ENCODE data around the gene IQCN. TPM values are rescaled to one million over a fixed set of nuclear protein-coding genes. Genes with fewer than 3 reads are reported as not detected.

IQCN gene
- total RNA-seq, 1 experiment from 2014 or later = 0.61 TPM

DNA sequence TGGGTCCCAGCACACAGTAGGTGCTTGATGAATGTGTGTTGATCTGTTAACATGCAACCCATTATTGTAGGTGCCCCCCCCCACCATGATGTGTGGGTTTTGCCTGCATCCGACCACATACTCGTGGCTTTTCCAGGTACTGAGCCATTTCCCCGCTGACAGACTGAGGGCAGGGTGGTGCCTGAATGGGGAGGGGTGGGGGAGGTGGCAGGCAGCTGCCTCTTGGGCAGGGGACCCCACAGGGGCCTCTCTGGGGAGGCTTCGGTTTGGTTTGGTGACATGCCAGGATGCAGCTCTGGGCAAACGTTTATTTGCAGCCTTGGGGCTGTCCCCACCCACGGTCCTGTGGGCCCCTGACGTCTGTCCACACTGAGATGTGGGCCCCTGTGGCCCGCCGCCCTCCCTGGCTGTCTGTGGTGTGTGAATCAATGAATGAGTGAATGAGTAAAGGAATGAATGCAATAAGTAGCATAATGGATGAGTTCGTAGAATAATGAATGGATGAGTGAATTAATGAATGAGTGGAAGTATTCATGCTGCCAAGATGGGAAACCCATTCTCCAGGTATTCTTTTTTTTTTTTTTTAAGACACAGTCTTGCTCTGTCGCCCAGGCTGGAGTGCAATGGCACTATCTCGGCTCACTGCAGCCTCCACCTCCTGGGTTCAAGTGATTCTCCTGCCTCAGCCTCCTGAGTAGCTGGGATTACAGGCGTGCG is 16.2 kb upstream of the IQCN start:
- no peak for DNase-seq (ENCODE audit: low spot score)
- ChIA-PET POLR2A (no interaction called here), CTCF (interaction anchor here (1.0 kb wide), 1 partner anchor 98 kb away, joined by 3 read pairs; no protein-coding TSS in a partner anchor)
- peaks cover 57% of the 10 kb centered on the region for H3K4me1 Mint-ChIP-seq
- peak overlapping the region; percentile 83 for H3K4me3 Mint-ChIP-seq
- H3K27ac Mint-ChIP-seq = peak overlapping the region; percentile 90
- TF ChIP-seq, protein P1, sequence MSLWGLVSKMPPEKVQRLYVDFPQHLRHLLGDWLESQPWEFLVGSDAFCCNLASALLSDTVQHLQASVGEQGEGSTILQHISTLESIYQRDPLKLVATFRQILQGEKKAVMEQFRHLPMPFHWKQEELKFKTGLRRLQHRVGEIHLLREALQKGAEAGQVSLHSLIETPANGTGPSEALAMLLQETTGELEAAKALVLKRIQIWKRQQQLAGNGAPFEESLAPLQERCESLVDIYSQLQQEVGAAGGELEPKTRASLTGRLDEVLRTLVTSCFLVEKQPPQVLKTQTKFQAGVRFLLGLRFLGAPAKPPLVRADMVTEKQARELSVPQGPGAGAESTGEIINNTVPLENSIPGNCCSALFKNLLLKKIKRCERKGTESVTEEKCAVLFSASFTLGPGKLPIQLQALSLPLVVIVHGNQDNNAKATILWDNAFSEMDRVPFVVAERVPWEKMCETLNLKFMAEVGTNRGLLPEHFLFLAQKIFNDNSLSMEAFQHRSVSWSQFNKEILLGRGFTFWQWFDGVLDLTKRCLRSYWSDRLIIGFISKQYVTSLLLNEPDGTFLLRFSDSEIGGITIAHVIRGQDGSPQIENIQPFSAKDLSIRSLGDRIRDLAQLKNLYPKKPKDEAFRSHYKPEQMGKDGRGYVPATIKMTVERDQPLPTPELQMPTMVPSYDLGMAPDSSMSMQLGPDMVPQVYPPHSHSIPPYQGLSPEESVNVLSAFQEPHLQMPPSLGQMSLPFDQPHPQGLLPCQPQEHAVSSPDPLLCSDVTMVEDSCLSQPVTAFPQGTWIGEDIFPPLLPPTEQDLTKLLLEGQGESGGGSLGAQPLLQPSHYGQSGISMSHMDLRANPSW (CRISPR knock-in tag; conservative IDR thresholded peaks at IDR 0.05; ENCODE audit: low read depth) = no peak
- TF ChIP-seq, protein P2, sequence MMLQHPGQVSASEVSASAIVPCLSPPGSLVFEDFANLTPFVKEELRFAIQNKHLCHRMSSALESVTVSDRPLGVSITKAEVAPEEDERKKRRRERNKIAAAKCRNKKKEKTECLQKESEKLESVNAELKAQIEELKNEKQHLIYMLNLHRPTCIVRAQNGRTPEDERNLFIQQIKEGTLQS (CRISPR knock-in tag; conservative IDR thresholded peaks at IDR 0.05) = no peak
- TF ChIP-seq ELF4 (CRISPR knock-in tag; IDR thresholded peaks at IDR 0.05; ENCODE audit: low read depth) = no peak
- no peak for TF ChIP-seq ZNF423 (CRISPR knock-in tag; IDR thresholded peaks at IDR 0.05)
- no peak for TF ChIP-seq NFYB (CRISPR knock-in tag; conservative IDR thresholded peaks at IDR 0.05; ENCODE audit: low read depth)
- TF ChIP-seq, protein P3, sequence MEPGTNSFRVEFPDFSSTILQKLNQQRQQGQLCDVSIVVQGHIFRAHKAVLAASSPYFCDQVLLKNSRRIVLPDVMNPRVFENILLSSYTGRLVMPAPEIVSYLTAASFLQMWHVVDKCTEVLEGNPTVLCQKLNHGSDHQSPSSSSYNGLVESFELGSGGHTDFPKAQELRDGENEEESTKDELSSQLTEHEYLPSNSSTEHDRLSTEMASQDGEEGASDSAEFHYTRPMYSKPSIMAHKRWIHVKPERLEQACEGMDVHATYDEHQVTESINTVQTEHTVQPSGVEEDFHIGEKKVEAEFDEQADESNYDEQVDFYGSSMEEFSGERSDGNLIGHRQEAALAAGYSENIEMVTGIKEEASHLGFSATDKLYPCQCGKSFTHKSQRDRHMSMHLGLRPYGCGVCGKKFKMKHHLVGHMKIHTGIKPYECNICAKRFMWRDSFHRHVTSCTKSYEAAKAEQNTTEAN (CRISPR knock-in tag; IDR thresholded peaks at IDR 0.05) = no peak
- TF ChIP-seq, protein P4, sequence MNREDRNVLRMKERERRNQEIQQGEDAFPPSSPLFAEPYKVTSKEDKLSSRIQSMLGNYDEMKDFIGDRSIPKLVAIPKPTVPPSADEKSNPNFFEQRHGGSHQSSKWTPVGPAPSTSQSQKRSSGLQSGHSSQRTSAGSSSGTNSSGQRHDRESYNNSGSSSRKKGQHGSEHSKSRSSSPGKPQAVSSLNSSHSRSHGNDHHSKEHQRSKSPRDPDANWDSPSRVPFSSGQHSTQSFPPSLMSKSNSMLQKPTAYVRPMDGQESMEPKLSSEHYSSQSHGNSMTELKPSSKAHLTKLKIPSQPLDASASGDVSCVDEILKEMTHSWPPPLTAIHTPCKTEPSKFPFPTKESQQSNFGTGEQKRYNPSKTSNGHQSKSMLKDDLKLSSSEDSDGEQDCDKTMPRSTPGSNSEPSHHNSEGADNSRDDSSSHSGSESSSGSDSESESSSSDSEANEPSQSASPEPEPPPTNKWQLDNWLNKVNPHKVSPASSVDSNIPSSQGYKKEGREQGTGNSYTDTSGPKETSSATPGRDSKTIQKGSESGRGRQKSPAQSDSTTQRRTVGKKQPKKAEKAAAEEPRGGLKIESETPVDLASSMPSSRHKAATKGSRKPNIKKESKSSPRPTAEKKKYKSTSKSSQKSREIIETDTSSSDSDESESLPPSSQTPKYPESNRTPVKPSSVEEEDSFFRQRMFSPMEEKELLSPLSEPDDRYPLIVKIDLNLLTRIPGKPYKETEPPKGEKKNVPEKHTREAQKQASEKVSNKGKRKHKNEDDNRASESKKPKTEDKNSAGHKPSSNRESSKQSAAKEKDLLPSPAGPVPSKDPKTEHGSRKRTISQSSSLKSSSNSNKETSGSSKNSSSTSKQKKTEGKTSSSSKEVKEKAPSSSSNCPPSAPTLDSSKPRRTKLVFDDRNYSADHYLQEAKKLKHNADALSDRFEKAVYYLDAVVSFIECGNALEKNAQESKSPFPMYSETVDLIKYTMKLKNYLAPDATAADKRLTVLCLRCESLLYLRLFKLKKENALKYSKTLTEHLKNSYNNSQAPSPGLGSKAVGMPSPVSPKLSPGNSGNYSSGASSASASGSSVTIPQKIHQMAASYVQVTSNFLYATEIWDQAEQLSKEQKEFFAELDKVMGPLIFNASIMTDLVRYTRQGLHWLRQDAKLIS (CRISPR knock-in tag; IDR thresholded peaks at IDR 0.05; ENCODE audit: borderline replicate concordance) = no peak
- TF ChIP-seq SP1 (CRISPR knock-in tag; conservative IDR thresholded peaks at IDR 0.05) = no peak
- TF ChIP-seq, protein P5, sequence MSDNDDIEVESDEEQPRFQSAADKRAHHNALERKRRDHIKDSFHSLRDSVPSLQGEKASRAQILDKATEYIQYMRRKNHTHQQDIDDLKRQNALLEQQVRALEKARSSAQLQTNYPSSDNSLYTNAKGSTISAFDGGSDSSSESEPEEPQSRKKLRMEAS (CRISPR knock-in tag; IDR thresholded peaks at IDR 0.05) = no peak
- TF ChIP-seq HMGA2 (CRISPR knock-in tag; IDR thresholded peaks at IDR 0.05) = no peak
- TF ChIP-seq, protein P6, sequence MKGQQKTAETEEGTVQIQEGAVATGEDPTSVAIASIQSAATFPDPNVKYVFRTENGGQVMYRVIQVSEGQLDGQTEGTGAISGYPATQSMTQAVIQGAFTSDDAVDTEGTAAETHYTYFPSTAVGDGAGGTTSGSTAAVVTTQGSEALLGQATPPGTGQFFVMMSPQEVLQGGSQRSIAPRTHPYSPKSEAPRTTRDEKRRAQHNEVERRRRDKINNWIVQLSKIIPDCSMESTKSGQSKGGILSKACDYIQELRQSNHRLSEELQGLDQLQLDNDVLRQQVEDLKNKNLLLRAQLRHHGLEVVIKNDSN (CRISPR knock-in tag; IDR thresholded peaks at IDR 0.05) = no peak
- TF ChIP-seq ZNF232 (CRISPR knock-in tag; IDR thresholded peaks at IDR 0.05) = no peak
- no peak for TF ChIP-seq ZNF138 (CRISPR knock-in tag; conservative IDR thresholded peaks at IDR 0.05)
- no peak for TF ChIP-seq NFATC4 (CRISPR knock-in tag; IDR thresholded peaks at IDR 0.05)
- TF ChIP-seq ZNF416 (CRISPR knock-in tag; IDR thresholded peaks at IDR 0.05) = no peak
- no peak for TF ChIP-seq ZBTB21 (CRISPR knock-in tag; IDR thresholded peaks at IDR 0.05; ENCODE audit: borderline replicate concordance)
- TF ChIP-seq, protein P7, sequence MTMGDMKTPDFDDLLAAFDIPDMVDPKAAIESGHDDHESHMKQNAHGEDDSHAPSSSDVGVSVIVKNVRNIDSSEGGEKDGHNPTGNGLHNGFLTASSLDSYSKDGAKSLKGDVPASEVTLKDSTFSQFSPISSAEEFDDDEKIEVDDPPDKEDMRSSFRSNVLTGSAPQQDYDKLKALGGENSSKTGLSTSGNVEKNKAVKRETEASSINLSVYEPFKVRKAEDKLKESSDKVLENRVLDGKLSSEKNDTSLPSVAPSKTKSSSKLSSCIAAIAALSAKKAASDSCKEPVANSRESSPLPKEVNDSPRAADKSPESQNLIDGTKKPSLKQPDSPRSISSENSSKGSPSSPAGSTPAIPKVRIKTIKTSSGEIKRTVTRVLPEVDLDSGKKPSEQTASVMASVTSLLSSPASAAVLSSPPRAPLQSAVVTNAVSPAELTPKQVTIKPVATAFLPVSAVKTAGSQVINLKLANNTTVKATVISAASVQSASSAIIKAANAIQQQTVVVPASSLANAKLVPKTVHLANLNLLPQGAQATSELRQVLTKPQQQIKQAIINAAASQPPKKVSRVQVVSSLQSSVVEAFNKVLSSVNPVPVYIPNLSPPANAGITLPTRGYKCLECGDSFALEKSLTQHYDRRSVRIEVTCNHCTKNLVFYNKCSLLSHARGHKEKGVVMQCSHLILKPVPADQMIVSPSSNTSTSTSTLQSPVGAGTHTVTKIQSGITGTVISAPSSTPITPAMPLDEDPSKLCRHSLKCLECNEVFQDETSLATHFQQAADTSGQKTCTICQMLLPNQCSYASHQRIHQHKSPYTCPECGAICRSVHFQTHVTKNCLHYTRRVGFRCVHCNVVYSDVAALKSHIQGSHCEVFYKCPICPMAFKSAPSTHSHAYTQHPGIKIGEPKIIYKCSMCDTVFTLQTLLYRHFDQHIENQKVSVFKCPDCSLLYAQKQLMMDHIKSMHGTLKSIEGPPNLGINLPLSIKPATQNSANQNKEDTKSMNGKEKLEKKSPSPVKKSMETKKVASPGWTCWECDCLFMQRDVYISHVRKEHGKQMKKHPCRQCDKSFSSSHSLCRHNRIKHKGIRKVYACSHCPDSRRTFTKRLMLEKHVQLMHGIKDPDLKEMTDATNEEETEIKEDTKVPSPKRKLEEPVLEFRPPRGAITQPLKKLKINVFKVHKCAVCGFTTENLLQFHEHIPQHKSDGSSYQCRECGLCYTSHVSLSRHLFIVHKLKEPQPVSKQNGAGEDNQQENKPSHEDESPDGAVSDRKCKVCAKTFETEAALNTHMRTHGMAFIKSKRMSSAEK (CRISPR knock-in tag; IDR thresholded peaks at IDR 0.05; ENCODE audit: borderline replicate concordance) = no peak
- no peak for TF ChIP-seq RORB (CRISPR knock-in tag; IDR thresholded peaks at IDR 0.05)
- no peaks in the 10 kb centered on the region for H3K9me3 Mint-ChIP-seq
- no peak for ATAC-seq
- no peaks in the 10 kb centered on the region for H3K36me3 Mint-ChIP-seq
- H3K27me3 Mint-ChIP-seq (ENCODE audit: low read depth) = peaks cover 6% of the 10 kb centered on the region

Data from WTC11 (cell line).